H1 (cell line): ENCODE measurements around the gene KLHDC8A.

Source experiments
- EP300 ChIP-seq, 2 experiments: IDR thresholded peaks; 1 replicate in 1 of 2; 2 replicates in 1 of 2; pipeline ENCODE4 v1.6.1; 2011 to 2012; ENCODE audit warnings: low read depth in 2 of 2, low read length in 2 of 2, mild to moderate bottlenecking in 2 of 2, borderline replicate concordance in 1 of 2, inconsistent platforms in 1 of 2, moderate library complexity in 1 of 2
- SIRT6 ChIP-seq: IDR thresholded peaks from one replicate; pipeline ENCODE4 v1.7.1; 2012; ENCODE audit warnings: low read length, inconsistent platforms
- TF ChIP-seq, protein P1 (sequence below), 3 experiments: IDR thresholded peaks; 1 replicate in 2 of 3; 2 replicates in 1 of 3; pipeline versions ENCODE4 v1.5.1 to v1.6.1; 2011; ENCODE audit warnings: low read length in 3 of 3, mild to moderate bottlenecking in 3 of 3, inconsistent platforms in 2 of 3, low read depth in 1 of 3, moderate library complexity in 1 of 3; ENCODE audit not compliant: insufficient read depth in 1 of 3; ENCODE audit errors: control extremely low read depth in 1 of 3

GRCh38 chr1:205293350-205294074 is 63.2 kb downstream of the KLHDC8A start:
- TF ChIP-seq, protein P1, sequence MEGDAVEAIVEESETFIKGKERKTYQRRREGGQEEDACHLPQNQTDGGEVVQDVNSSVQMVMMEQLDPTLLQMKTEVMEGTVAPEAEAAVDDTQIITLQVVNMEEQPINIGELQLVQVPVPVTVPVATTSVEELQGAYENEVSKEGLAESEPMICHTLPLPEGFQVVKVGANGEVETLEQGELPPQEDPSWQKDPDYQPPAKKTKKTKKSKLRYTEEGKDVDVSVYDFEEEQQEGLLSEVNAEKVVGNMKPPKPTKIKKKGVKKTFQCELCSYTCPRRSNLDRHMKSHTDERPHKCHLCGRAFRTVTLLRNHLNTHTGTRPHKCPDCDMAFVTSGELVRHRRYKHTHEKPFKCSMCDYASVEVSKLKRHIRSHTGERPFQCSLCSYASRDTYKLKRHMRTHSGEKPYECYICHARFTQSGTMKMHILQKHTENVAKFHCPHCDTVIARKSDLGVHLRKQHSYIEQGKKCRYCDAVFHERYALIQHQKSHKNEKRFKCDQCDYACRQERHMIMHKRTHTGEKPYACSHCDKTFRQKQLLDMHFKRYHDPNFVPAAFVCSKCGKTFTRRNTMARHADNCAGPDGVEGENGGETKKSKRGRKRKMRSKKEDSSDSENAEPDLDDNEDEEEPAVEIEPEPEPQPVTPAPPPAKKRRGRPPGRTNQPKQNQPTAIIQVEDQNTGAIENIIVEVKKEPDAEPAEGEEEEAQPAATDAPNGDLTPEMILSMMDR (IDR thresholded peaks at IDR 0.05; ENCODE audit: control extremely low read depth in 1 of 3, insufficient read depth in 1 of 3, low read depth in 1 of 3, low read length in 3 of 3) = no peak
- no peak for TF ChIP-seq EP300 (IDR thresholded peaks at IDR 0.05; ENCODE audit: borderline replicate concordance in 1 of 2, low read depth in 2 of 2, low read length in 2 of 2)
- TF ChIP-seq SIRT6 = no peak
